ENCODE data around the gene SETBP1.

DNA sequence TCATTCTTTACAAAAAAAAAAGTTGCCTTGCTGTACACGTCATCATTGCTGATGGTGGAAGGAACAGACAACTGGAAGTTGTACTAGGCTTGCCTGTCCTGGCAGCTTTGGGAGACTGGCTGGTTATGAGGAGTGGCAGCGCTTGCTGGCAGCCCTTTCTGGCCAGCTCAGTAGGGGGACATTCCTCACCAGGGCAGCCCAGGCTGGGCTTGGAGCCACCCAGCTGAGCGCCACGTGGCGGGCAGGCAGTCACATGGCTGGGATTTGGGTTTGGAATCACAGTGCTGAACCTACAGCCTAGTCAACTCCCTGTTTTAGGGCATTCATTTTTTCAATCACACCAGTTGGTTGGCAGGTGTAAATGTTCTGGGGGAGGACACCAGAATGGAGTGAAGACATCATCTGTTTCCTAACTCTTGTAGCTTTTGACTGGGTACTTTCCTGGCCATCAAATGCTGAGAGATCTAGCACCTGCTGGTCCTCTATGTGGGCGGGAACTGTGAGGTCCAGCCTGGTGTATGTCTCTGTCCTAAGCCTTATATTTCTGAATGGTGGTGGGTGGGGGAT is 139.3 kb downstream of the SETBP1 start:
- TF ChIP-seq CTCF (IDR thresholded peaks at IDR 0.05), result no peak
- TF ChIP-seq POLR2A (IDR thresholded peaks at IDR 0.05), result no peak
